ENCODE results near the gene ABCA5.

Gene ABCA5, protein sequence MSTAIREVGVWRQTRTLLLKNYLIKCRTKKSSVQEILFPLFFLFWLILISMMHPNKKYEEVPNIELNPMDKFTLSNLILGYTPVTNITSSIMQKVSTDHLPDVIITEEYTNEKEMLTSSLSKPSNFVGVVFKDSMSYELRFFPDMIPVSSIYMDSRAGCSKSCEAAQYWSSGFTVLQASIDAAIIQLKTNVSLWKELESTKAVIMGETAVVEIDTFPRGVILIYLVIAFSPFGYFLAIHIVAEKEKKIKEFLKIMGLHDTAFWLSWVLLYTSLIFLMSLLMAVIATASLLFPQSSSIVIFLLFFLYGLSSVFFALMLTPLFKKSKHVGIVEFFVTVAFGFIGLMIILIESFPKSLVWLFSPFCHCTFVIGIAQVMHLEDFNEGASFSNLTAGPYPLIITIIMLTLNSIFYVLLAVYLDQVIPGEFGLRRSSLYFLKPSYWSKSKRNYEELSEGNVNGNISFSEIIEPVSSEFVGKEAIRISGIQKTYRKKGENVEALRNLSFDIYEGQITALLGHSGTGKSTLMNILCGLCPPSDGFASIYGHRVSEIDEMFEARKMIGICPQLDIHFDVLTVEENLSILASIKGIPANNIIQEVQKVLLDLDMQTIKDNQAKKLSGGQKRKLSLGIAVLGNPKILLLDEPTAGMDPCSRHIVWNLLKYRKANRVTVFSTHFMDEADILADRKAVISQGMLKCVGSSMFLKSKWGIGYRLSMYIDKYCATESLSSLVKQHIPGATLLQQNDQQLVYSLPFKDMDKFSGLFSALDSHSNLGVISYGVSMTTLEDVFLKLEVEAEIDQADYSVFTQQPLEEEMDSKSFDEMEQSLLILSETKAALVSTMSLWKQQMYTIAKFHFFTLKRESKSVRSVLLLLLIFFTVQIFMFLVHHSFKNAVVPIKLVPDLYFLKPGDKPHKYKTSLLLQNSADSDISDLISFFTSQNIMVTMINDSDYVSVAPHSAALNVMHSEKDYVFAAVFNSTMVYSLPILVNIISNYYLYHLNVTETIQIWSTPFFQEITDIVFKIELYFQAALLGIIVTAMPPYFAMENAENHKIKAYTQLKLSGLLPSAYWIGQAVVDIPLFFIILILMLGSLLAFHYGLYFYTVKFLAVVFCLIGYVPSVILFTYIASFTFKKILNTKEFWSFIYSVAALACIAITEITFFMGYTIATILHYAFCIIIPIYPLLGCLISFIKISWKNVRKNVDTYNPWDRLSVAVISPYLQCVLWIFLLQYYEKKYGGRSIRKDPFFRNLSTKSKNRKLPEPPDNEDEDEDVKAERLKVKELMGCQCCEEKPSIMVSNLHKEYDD (N-terminal part only)

DNA sequence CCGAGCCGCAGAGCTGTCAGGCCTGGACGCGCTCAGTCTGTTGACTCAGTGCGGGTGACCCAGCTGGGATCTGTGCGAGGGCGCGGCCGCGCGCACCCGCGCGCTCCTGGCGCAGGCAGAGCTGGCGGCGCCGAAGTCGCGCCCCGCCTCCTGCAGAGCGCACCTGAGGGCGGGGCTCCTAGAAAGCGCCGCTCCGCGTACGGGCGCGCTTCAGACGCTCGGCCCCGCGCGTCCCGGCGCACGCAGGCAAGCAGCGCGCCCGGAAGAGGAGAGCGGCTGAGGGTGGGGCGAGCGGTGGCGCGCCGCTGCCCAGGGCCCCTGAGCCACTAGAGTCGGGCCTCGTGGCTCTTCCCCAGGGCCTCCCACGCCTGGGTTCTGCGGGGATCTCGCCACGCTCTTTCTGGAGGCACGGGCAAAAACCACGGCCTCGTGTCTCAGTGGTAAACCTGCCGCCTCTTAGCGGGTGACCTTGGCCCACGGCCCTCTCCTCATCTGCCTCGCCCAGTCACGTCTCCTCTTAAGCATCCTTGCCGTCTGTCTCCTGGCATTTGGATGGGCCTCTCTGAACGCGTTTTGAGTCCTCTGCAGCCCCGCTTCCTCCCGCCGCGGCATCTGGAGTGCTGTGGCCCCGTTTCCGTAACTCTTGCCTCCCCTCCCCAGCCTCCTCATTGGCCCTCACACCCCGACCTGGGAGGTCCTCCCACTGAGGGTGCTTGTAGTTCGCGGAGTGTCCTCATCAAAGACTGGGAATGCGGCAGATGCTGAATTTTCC, at the start of gene ABCA5:
Gene ABCA5 (minus strand): TSS at position 74 of the 772 bp plus-strand sequence. CDS start 12,718 bp downstream, outside the sequence.
- peak; percentile 89 for DNase-seq (ENCODE audit: low spot score)

DNA sequence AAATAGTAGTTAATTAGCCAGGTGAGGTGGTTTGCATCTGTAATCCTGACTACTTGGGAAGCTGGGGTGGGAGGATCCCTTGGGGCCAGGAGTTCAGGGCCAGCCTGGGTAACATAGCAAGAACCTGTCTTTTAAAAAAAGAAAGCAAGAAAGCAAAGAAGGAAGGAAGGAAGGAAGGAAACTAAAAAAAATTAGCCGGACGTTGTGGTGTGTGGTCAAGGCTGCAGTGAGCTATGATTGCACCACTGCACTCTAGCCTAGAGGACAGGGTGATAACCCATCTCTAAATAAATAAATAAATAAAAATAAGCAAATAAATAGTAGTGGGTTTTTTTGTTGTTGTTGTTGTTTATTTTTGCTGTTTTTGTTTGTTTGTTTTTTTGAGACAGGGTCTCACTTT, 48.3 kb upstream of the ABCA5 start:
- DNase-seq (ENCODE audit: low spot score), result no peak

DNA sequence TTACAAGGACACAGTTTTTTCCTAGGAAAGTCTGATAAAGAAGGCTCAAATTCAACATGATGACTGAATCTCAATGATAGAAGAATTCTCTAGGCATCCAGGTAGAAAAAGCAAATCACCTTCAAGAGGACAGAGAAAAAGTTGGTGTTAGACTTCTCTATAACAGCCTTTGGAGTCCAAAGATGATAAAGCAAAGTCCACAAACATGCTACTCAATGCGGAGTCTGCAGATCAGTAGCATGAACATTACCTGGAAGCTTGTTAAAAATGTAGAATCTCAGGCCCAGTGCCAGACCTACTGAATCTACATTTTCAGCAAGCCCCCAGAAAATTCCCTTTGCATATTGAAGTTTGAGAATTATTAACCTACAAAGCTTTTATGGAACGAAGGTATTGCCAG, 46.1 kb upstream of the ABCA5 start:
- DNase-seq (ENCODE audit: low spot score), result no peak

DNA sequence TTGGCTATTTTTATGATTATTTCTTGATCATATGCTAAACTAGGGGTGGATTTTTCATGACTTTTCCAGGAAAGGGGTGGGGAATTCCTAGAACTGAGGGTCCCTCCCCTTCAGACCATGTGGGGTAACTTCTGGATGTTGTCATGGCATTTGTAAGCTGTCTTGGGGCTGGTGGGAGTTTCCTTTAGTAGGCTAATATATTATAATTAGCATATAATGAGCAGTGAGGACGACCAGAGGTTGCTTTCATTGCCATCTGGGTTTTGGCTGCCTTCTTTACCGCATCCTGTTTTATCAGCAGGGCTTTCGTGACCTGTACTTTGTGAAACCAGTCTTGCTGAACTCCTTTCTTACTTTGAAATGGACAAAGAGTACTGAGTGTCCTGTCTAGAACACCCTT, 40.4 kb upstream of the ABCA5 start:
- no peak for DNase-seq (ENCODE audit: low spot score)

DNA sequence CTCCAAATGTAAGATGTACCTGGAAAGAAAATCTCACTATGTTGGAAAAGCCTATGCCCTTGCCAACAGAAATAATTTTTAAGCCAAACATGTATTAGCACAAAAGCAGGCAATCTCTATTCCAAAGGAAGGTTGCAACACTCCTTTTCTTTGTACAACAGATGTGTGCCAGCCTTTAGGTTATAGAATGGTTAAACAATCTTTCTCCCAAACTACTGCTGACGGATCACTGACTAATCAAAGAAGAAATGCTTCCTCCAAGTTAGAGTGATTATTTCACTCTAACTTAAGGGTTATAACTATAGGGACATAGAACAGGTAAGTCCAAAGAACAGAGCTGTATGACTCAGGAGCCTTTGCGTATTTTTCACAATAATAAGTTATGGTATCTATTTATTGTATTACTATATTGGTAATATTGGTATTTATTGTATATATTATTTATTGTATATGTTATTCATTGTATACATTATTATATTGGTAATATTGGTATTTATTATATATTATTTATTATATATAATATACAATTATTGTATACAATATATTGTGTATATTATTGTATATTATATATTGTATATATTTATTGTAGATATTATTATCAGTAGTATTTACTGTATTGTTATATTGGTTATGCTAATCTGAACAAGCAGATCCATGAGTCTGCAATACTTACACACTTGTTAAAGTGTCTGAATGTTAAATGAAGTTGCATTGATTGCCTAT, 36.7 kb upstream of the ABCA5 start:
- DNase-seq (ENCODE audit: low spot score), result no peak

DNA sequence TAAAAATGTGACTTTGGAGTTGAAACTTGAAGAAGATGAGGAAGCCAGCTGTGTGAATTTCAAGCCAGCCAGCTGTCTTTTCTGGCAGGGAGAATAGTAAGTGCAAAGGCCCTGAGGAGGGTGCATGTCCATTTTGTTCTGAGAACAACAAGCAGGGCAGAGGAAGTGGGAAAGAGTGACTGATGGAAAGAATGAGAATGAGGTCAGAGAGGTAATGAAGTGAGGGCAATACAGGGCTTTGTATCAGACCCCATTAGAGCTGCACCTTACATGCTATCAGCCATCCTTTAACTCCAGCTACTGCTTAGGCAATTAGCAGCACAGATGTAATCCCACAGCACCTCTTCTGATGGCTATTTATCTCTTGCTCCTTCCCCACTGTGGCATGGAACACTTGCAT, 34.2 kb upstream of the ABCA5 start:
- DNase-seq (ENCODE audit: low spot score), result no peak

DNA sequence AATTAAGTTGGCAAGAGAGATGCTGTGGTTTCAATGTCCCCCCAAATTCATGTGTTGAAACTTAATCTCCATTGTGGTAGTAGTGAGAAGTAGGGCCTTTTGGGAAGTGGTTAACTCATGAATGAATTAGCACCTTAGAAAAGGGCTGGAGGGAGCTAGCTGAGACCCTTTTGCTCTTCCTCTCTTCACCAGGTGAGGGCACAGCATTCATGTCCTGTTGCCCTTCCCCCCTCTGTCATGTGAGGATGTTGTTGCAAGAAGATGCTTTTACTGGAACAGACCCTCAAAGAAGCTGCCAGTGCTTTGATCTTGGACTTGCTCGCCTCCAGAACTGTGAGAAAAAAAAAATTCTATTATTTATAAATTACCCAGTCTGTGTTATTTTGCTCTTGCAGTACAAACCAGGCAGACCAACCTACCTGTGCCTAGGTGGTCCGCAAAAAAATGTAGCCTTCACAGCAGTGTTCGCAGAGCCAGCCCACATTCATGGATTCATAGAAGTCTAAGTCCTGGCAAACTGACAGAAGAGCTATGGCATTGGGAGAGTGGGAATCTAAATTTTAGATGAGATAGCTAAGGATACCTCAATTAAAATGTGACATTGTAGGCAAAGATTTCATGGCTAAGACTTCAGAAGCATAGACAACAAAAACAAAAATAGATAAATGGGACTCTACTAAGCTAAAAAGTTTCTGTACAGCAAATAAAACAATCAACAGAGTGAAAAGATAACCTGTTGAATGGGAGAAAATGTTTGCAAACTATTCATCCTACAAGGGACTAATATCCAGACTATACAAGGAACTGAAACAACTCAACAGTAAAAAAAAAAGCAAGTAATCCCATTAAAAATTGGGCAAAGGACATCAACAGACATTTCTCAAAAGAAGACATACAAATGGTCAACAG, 32.0 kb upstream of the ABCA5 start:
- no peak for DNase-seq (ENCODE audit: low spot score)

DNA sequence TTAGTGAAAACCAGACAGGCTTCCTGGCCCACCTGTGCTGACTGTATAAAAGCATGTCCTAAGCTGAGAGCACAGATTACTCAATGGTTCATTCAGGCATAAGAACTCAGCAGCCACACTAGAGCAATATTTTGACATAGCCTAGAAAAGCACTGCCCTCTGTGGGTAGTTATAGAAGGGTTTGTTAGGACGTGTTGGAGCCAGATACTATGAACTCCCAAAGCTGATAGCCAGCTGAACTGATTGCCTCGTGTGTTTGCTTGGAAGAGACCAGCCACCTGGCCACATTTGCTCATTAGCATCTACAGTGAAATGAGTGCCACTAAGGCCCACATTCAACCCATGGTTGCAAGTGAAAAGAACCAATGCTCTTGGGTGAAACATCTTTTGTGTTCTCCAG, 30.8 kb upstream of the ABCA5 start:
- no peak for DNase-seq (ENCODE audit: low spot score)

DNA sequence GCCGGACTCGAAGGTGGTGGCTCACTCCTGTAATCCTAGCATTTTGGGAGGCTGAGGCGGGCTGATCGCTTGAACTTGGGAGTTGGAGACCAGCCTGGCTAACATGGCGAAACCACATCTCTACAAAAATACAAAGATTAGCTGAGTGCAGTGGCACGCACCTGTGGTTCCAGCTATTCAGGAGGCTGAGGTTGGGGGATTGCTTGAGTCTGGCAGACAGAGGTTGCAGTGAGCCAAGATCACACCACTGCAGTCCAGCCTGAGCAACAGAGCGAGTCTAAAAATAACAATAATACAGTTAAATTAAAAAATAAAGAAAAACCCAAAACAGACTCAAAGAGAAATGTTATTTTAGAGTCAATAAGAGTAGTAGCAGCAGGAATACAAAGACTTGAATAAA, 29.7 kb upstream of the ABCA5 start:
- DNase-seq (ENCODE audit: low spot score), result no peak

DNA sequence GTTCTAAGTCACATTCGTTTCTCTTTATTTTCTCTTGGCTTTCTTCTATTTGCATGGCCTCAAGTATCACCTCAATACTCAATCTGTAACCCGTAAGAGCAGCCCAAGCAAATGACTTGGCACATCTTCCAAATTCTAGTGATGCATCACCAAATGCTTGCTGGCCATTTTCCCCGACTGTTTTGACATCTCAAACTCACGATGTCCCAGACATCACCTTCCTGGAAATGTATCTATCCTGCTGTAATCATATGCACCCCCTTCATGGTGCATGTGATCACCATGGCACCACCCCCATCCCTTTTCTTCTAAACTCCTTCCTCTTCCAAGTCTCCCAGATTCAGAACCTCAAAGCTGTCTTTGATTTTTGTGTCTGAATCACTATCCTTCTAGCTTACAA, 24.0 kb upstream of the ABCA5 start:
- no peak for DNase-seq (ENCODE audit: low spot score)

DNA sequence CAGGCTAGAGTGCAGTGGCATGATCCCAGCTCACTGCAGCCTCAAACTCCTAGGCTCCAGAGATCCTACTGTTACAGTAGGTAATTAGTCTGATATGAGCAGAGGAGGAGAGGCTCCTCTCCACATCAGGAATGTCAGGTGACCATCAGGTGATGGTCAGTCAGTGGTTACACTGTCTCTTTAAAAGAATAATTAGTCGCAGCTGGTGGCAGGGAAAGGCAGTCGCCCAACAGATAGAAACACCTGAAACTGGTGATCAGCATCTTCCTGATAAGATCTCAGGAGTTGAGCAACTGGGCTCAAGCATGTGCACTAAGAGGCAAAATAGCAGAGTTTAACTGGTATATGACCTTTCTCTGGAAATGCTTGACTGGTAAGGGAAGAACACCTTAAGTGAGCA, 21.5 kb upstream of the ABCA5 start:
- DNase-seq (ENCODE audit: low spot score), result no peak

DNA sequence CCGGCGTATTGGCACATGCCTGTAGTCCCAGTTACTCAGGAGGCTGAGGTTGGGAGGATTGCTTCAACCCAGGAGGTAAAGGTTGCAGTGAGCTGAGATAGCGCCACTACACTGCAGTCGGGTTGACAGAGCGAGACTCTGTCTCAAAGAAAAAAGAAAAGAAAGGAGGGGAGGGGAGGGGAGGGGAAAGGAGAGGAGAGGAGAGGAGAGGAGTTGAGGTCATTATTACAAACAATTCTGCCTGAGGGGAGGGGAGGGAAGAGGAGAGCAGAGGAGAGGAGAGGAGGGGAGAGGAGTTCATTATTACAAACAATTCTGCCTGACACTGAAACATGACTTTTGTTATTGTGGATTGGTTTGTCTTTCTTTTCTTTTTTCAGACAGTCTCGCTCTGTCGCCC, 19.8 kb upstream of the ABCA5 start:
- DNase-seq (ENCODE audit: low spot score), result no peak

DNA sequence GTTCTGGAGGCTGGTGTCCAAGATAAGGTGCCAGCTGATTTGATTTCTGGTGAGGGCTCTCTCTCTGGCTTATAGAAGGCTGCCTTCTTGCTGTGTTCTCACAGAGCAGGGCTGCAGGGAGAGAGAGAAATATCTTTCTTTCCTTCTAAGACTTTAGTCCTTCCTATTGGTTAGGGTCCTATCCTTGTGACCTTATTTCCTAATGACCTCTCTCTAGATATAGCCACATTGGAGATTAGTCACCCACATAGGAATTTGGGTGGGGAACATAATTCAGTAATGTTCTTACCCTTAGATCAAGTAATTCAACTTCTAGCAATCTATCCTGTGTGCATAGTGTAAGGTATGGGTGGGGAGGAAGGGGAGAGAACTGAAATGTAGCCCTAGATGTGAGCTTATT, 18.0 kb upstream of the ABCA5 start:
- no peak for DNase-seq (ENCODE audit: low spot score)

DNA sequence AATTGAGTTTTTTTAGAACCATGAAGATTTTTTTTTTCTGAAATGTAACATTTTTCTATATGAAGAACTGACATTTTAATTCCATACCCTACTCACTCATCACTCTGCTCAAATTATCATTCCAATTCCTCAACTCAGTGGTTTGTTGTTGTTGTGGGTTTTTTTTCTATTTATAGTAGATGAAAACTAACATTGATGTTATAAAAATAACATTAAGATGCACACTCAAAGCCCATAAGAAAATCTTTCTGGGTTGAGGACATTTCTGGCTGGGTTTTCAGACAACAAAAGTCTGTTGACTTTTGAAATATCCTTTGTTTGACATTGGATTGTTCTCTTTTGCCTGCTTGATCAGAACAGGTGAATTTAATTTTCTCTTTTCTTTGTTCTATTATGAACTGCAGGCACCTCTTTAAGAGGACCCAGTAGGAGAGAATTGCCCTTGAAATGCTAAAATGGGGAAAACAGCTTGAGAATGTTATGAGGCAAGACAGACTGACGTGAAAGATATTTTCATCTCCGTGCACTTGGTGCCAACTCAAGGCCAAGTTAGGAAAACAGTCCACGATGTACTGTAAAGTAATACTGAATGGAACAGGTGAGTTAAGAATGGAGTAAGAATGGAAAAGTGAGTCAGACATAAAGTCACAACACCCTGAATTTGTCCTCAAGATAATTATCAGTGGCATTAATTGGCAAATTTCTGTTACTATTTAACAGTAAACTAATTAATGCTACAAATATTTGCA, 16.1 kb upstream of the ABCA5 start:
- no peak for DNase-seq (ENCODE audit: low spot score)

DNA sequence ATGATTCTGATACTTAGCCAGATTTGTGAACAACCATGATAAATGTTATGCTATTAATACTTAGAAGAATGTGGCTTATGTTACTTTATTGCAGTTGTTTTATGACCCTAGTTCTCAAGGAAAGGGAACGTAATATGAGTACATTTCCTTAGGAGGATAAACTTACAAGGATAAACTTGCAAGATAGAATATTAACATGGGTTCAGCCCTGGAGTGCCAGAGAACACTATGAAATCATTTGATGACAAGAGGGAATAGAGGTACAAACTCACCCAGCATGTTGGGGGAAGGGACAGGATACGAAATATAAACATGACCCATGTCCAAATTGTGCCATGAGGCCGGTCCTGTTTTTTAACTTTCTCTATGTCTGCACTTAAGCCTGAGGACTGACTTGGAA, 13.0 kb upstream of the ABCA5 start:
- no peak for DNase-seq (ENCODE audit: low spot score)

DNA sequence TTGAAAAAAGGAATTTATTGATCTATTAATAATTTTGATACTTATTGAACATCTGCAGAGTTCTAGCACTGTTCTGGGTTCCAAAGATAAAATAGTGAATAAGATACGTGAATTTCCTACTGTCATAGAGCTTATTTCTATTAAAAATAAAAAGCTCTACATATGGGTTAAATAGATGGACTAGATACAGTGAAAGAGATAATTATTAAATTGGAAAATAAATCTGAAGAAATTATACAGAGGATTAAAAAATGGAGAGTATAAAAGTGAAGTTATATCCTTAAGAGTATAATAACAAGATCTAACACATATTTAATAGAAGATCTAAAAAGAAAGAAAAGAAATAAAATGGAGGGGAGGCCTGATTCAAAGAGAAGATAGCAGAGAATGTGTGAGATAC, 10.1 kb upstream of the ABCA5 start:
- DNase-seq (ENCODE audit: low spot score), result no peak

DNA sequence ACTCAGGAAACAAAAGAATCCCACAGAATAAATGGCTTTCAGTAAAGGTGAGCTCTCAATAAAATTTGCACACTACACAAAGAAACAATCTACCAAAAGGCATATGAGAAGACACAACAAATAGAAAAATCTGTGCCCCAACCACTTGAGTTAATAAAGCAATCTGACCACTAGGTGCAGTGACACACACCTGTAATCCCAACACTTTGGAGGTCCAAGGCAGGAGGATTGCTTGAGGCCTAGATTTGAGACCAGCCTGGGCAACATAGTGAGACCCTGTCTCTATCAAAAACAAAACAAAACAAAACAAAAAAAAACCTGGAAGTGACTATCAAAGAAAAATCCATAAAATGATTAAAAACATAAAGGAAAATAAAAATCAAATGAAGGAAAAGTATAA, 9.6 kb upstream of the ABCA5 start:
- DNase-seq (ENCODE audit: low spot score), result no peak

DNA sequence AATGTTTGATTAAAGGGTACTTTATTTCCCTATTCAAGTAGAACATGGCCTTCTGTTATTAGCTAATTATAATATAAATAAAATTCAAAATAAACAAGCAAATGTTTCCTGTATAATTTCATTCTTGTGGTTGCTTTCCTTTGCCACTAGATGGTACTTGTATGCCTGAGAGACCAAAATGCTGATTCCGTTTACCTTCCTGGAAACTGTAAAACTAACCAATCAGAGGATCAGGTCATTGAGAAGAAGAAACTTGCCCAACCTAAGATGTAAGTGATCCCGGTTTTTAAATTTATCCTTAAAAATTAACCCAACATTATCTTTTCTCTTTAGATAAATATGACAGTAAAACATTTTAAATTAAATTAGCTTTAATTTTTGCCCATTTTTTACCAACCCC, 8.1 kb upstream of the ABCA5 start:
- peak; percentile 36 for DNase-seq (ENCODE audit: low spot score)

DNA sequence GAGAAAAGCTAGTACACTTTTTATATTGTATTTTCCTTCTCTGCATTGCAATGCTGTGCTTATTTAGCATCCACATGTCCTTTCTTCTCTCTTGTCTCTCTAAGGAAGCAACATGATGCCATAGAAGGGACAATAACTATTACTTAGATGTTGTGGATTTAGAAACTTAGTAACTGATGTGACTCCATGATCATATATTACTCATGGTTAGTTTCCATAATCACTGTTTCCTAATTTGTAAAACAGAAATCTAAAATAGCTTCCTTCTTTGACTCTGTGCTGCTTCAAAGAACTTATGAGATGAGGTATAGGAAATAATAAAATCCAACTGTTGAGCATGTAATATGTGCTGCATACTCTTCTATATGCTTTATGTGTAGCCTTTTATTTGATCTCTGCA, 6.6 kb upstream of the ABCA5 start:
- DNase-seq (ENCODE audit: low spot score), result no peak

Data from HuH-7.5 (cell line).